ENCODE data around the gene NAV2.

The NAV2 gene

GRCh38 chr11:20161923-20162744 is 449.5 kb downstream of the NAV2 start (continued):
- TF ChIP-seq ARNTL (CRISPR knock-in tag; IDR thresholded peaks at IDR 0.05; ENCODE audit: borderline replicate concordance, low read depth) (no peak), RARB (CRISPR knock-in tag; IDR thresholded peaks at IDR 0.05) (no peak)

GRCh38 chr11:20162824-20163782 is 450.5 kb downstream of the NAV2 start:
- TF ChIP-seq ZFP30 (CRISPR knock-in tag; IDR thresholded peaks at IDR 0.05): no peak
- no peak for TF ChIP-seq OSR1 (CRISPR knock-in tag; IDR thresholded peaks at IDR 0.05)
- TF ChIP-seq POU6F1 (CRISPR knock-in tag; IDR thresholded peaks at IDR 0.05; ENCODE audit: borderline replicate concordance, low read depth): no peak
- TF ChIP-seq RARB (CRISPR knock-in tag; IDR thresholded peaks at IDR 0.05): no peak
- no peak for TF ChIP-seq GLIS3 (CRISPR knock-in tag; IDR thresholded peaks at IDR 0.05)
- no peak for TF ChIP-seq BACH2 (CRISPR knock-in tag; IDR thresholded peaks at IDR 0.05; ENCODE audit: borderline replicate concordance)
- no peak for TF ChIP-seq TOX (CRISPR knock-in tag; IDR thresholded peaks at IDR 0.05; ENCODE audit: borderline replicate concordance)
- TF ChIP-seq ARNTL (CRISPR knock-in tag; IDR thresholded peaks at IDR 0.05; ENCODE audit: borderline replicate concordance, low read depth): no peak
- no peak for TF ChIP-seq ZNF565 (CRISPR knock-in tag; conservative IDR thresholded peaks at IDR 0.05; ENCODE audit: low read depth)
- TF ChIP-seq ZNF8 (CRISPR knock-in tag; IDR thresholded peaks at IDR 0.05): no peak
- no peak for TF ChIP-seq ZFP3 (CRISPR knock-in tag; IDR thresholded peaks at IDR 0.05)
- TF ChIP-seq PPARA (CRISPR knock-in tag; IDR thresholded peaks at IDR 0.05; ENCODE audit: borderline replicate concordance): no peak
- TF ChIP-seq ESRRG (CRISPR knock-in tag; IDR thresholded peaks at IDR 0.05): no peak
- no peak for TF ChIP-seq ZC3H10 (CRISPR knock-in tag; IDR thresholded peaks at IDR 0.05)
- no peak for TF ChIP-seq CSRNP3 (CRISPR knock-in tag; IDR thresholded peaks at IDR 0.05)
- TF ChIP-seq ZNF70 (CRISPR knock-in tag; IDR thresholded peaks at IDR 0.05): no peak
- no peak for TF ChIP-seq TCF4 (CRISPR knock-in tag; IDR thresholded peaks at IDR 0.05; ENCODE audit: borderline replicate concordance)
- peak; percentile 70 for ATAC-seq

DNA sequence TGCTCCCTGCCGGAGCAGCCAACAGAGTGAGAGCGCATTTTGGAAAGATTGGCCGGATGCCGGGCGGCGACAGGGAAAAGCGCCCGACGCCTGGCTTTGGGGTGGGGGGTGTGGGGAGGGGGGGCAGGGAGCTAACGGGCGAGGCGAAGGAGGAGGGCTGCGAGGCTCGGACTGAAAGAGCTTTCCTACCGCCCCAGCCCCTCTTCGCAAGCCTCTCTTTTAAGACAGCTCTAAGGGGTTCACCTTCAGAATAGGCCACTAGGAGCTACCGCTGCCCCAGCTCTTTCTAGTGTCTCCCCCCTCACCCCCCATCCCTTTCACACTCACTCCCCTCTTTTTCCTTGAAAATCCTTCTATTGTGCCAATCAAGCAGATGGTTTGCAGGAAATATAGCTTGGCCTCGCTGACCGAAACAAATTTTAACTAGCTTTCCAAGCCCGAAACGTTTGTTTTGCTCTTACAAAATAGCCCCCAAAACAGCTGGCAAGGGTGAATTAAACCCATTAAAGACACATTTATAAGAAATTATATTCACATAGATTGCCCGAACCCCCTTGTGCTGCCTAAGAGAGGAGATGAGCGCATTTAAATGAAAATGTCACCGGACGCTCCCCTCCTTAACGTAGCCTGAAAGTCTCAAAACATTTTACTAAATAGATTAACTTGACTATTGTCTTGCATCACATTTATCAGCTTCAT is 451.3 kb downstream of the NAV2 start:
- no peak for TF ChIP-seq ZNF565 (CRISPR knock-in tag; conservative IDR thresholded peaks at IDR 0.05; ENCODE audit: low read depth)
- no peak for TF ChIP-seq PPARA (CRISPR knock-in tag; IDR thresholded peaks at IDR 0.05; ENCODE audit: borderline replicate concordance)
- TF ChIP-seq TSHZ2 (CRISPR knock-in tag; IDR thresholded peaks at IDR 0.05): no peak
- no peak for TF ChIP-seq RARB (CRISPR knock-in tag; IDR thresholded peaks at IDR 0.05)
- TF ChIP-seq ARNTL (CRISPR knock-in tag; IDR thresholded peaks at IDR 0.05; ENCODE audit: borderline replicate concordance, low read depth): no peak
- no peak for TF ChIP-seq ZNF70 (CRISPR knock-in tag; IDR thresholded peaks at IDR 0.05)
- no peak for TF ChIP-seq SNAI2 (CRISPR knock-in tag; IDR thresholded peaks at IDR 0.05)
- TF ChIP-seq, protein P1, sequence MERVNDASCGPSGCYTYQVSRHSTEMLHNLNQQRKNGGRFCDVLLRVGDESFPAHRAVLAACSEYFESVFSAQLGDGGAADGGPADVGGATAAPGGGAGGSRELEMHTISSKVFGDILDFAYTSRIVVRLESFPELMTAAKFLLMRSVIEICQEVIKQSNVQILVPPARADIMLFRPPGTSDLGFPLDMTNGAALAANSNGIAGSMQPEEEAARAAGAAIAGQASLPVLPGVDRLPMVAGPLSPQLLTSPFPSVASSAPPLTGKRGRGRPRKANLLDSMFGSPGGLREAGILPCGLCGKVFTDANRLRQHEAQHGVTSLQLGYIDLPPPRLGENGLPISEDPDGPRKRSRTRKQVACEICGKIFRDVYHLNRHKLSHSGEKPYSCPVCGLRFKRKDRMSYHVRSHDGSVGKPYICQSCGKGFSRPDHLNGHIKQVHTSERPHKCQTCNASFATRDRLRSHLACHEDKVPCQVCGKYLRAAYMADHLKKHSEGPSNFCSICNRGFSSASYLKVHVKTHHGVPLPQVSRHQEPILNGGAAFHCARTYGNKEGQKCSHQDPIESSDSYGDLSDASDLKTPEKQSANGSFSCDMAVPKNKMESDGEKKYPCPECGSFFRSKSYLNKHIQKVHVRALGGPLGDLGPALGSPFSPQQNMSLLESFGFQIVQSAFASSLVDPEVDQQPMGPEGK (CRISPR knock-in tag; IDR thresholded peaks at IDR 0.05; ENCODE audit: borderline replicate concordance): no peak
- no peak for TF ChIP-seq BACH2 (CRISPR knock-in tag; IDR thresholded peaks at IDR 0.05; ENCODE audit: borderline replicate concordance)
- no peak for TF ChIP-seq OSR1 (CRISPR knock-in tag; IDR thresholded peaks at IDR 0.05)
- no peak for TF ChIP-seq ISL1 (CRISPR knock-in tag; IDR thresholded peaks at IDR 0.05)
- ATAC-seq: no peak

Measured in SK-N-SH treated with all-trans-retinoic acid at 6 μM for 48 hours (cell line).